Colonic mucosa (tissue), 4 donors: Measurements from ENCODE around the gene PRTG. TPM values are rescaled to one million over a fixed set of nuclear protein-coding genes. Genes with fewer than 3 reads are reported as not detected.
"Not testable (repeated sequence)": the region's sequence is repeated elsewhere in the genome, so short reads cannot be mapped to it uniquely, and the experiment has no call there.

Experiments
- DNase-seq: peaks from one replicate; pipeline ENCODE4 v3.0.0-alpha.2; 2020
- H3K27ac ChIP-seq: fragments of 200-600 bp; one replicate; pipeline ENCODE4 v1.8.0; 2021
- H3K27me3 ChIP-seq: fragments of 200-600 bp; one replicate; pipeline ENCODE4 v1.8.0; 2021
- H3K36me3 ChIP-seq: fragments of 200-600 bp; one replicate; pipeline ENCODE4 v1.8.0; 2021
- H3K4me1 ChIP-seq: fragments of 200-600 bp; one replicate; pipeline ENCODE4 v1.8.0; 2021; ENCODE audit warnings: mild to moderate bottlenecking
- H3K4me3 ChIP-seq: fragments of 200-600 bp; one replicate; pipeline ENCODE4 v1.8.0; 2021
- H3K9ac ChIP-seq, 2 donors: one replicate each; pipeline ENCODE4 v1.7.0; 2013; ENCODE audit warnings: control low read depth in 2 of 2, low read depth in 2 of 2, low read length in 2 of 2
- H3K9me3 ChIP-seq: fragments of 200-600 bp; one replicate; pipeline ENCODE4 v1.8.0; 2021
- intact Hi-C: fragments of 100-400 bp; cut with DNase I; formaldehyde crosslinking; loops from one replicate; pipeline ENCODE4 v1.14.1; 2022
- total RNA-seq, 2 donors: library from RNA; stranded (reverse); fragmentation: NEBNext Ultra II Directional in 1 of 2; extraction: Animal tissue kit (Norgen Biotek cat#: 25700) in 1 of 2; gene quantifications; one replicate each; pipeline ENCODE4 v1.2.1, GENCODE V29; 2021
- TF ChIP-seq, protein P1 (sequence below): fragments of 200-600 bp; IDR thresholded peaks from one replicate; pipeline ENCODE4 v1.8.0; 2022; ENCODE audit warnings: antibody characterized with exemption, mild to moderate bottlenecking
- donor health status: healthy.
- donor health status: DM: no; HTN: no; CAD: no.
- donor health status: DM: no; HTN: no; CAD: no.

Gene PRTG
- total RNA-seq, 2 donors from 2014 or later: 0.32 to 1.2 TPM

DNA sequence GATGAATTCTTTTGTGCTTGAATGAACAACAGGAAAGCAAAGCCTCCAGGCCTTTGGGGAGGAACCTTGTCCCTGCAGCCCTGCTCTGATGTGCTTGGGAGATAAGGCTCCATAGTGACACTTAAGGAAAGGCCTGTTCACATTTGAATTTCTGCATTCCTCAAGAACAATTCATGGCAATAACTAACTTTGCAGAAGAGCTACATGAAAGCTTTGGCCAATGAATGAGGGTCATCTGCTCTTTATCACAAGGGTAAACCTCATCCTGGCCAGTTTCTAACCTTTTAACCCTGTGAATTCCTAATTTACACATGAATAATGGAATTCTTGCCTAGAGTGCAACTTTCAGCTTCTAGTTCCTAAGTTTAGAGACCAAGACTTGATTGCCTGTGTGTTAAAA is 5.6 kb downstream of the PRTG start:
- H3K27me3 ChIP-seq: peaks cover 30% of the 10 kb centered on the region

DNA sequence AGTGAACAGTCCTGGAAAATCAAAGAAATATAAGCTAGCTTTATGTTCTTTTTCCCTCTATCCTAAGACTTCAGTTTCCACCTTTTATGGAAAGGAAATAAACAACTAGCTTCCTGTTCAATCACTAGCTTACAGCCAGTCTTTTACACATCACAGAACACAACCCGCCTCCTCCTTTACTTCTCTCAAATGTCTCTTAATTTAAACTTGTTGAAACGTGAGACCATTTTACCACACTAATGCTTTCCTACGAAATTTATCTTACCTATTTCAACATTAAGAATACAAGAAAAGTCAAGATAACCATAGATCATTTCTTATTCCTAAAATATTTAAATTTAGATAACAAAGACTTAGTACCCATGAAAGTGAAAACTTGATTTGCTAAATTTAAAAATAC is 6.2 kb downstream of the PRTG start:
- no peak overlapping the region for H3K27ac ChIP-seq
- intact Hi-C loops: no loop called here
- H3K36me3 ChIP-seq: no peaks in the 10 kb centered on the region
- no peak overlapping the region for H3K4me3 ChIP-seq
- H3K9me3 ChIP-seq: no peaks in the 10 kb centered on the region
- peaks cover 24% of the 10 kb centered on the region for H3K27me3 ChIP-seq
- TF ChIP-seq, protein P1, sequence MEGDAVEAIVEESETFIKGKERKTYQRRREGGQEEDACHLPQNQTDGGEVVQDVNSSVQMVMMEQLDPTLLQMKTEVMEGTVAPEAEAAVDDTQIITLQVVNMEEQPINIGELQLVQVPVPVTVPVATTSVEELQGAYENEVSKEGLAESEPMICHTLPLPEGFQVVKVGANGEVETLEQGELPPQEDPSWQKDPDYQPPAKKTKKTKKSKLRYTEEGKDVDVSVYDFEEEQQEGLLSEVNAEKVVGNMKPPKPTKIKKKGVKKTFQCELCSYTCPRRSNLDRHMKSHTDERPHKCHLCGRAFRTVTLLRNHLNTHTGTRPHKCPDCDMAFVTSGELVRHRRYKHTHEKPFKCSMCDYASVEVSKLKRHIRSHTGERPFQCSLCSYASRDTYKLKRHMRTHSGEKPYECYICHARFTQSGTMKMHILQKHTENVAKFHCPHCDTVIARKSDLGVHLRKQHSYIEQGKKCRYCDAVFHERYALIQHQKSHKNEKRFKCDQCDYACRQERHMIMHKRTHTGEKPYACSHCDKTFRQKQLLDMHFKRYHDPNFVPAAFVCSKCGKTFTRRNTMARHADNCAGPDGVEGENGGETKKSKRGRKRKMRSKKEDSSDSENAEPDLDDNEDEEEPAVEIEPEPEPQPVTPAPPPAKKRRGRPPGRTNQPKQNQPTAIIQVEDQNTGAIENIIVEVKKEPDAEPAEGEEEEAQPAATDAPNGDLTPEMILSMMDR: no peak
- no peak overlapping the region for H3K9ac ChIP-seq
- DNase-seq: no peak
- peaks cover 3% of the 10 kb centered on the region for H3K4me1 ChIP-seq

More for the DNA sequence above, 5.6 kb downstream of the PRTG start:
- Histone ChIP-seq H3K9me3 (no peaks in the 10 kb centered on the region), H3K4me1 (peaks cover 7% of the 10 kb centered on the region), H3K9ac (no peak overlapping the region), H3K36me3 (no peaks in the 10 kb centered on the region), H3K4me3 (no peak overlapping the region), H3K27ac (no peak overlapping the region)
- DNase-seq: no peak
- intact Hi-C loops: no loop called here
- TF ChIP-seq, protein P1: no peak

DNA sequence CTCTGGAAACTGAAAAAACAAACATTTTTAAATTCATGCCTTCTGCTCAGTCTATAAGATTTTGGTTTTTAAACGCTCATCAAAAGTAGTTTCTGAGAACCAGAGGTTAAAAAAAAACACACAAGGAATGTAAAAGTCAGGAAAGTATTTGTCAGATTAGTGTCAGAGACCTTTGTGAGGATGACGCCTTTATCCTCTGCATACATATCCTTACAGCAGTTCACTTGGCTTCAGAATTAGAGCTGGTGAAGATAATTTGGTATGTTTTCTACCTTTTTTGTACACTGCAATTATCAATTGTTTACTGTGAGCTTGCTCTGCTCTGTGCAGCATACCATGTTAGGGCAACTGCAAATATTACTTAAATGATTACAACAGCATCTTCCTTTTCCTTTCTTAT is 8.3 kb downstream of the PRTG start:
- no peak for DNase-seq
- peaks cover 9% of the 10 kb centered on the region for H3K27me3 ChIP-seq
- intact Hi-C loops: no loop called here
- no peak overlapping the region for H3K9ac ChIP-seq
- H3K9me3 ChIP-seq: no peaks in the 10 kb centered on the region
- TF ChIP-seq, protein P1: no peak
- no peaks in the 10 kb centered on the region for H3K4me1 ChIP-seq
- no peak overlapping the region for H3K27ac ChIP-seq
- H3K4me3 ChIP-seq: no peak overlapping the region
- no peaks in the 10 kb centered on the region for H3K36me3 ChIP-seq

DNA sequence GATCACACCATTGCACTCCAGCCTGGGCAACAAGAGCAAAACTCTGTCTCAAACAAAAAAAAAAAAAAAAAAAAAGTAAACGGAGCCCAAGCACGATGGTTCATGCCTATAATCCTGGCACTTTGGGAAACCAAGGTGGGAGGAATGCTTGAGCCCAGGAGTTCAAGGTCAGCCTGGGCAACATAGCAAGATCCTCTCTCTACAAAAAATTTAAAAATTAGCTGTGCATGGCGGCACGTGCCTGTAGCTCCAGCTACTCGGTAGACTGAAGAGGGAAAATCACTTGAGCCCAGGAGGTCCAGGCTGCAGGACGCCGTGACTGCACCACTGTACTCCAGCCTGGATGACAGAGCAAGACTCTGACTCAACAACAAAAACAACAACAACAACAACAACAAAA is 9.5 kb downstream of the PRTG start:
- H3K27me3 ChIP-seq, H3K36me3 ChIP-seq, DNase-seq, H3K9ac ChIP-seq, H3K9me3 ChIP-seq, H3K27ac ChIP-seq, H3K4me3 ChIP-seq, intact Hi-C loops, H3K4me1 ChIP-seq: not testable (repeated sequence)

DNA sequence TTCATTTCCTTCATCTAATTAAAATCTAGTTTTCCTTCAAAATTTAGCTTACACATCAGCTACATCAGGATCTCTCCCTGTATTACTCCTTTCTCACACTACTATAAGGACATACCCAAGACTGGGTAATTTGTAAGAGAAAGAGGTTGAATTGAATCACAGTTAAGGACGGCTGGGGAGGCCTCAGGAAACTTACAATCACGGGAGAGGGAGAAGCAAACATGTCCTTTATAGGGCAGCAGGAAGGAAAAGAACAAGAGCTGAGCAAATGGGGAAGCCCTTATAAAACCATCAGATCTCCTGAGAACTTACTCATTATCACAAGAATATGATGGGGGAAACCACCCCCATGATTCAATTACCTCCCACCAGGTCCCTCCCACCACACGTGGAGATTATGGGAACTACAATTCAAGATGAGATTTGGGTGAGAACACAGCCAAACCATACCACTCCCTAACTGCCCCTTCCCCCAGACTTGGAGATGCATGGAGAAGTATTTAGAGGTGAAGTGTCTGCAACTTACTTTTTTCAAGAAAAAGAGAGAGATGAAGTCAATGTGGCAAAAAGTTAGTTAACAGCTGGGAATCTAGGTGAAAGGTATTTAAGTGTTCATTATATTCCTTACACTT is 21.3 kb downstream of the PRTG start:
- H3K27ac ChIP-seq: no peak overlapping the region
- no peaks in the 10 kb centered on the region for H3K27me3 ChIP-seq
- H3K36me3 ChIP-seq: no peaks in the 10 kb centered on the region
- H3K4me1 ChIP-seq: no peaks in the 10 kb centered on the region
- intact Hi-C loops: no loop called here
- DNase-seq: no peak
- TF ChIP-seq, protein P1: no peak
- H3K9me3 ChIP-seq: no peaks in the 10 kb centered on the region
- H3K9ac ChIP-seq: no peak overlapping the region
- no peak overlapping the region for H3K4me3 ChIP-seq

DNA sequence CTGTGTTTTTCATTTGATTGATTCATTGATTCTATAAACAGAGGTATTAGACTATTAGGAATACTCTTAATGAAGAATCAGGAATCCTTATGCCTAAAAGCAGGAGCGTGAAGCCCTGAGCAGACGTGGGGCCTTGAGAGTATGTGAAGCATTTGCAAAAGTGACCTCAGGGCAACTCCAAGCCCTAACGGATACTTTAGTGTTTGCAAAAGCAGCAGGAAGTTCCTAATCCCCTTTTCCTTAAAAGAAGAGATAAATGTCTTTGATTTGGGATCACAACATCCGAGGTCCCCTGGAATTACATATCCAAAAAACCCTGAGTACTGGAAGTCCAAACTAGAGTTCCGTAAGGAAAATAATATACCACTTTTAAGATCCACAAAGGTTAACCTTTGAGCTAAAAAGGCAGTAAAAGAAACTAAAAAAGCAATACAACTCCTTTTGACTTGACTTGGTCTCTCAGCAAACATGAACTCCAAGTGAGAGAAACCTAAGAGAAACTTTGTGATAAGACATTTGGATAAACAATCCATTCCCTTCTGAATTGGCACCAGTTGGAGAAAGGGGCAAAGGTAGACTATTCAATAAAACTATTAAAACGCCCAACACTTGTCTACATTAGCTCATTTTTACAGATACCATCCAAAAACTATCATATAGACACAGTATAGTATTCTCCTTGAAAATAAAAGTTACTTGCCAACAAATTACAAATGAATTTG is 27.4 kb downstream of the PRTG start:
- H3K4me3 ChIP-seq: no peak overlapping the region
- H3K27ac ChIP-seq: no peak overlapping the region
- no peaks in the 10 kb centered on the region for H3K9me3 ChIP-seq
- TF ChIP-seq, protein P1: no peak
- no peaks in the 10 kb centered on the region for H3K27me3 ChIP-seq
- intact Hi-C loops: no loop called here
- no peaks in the 10 kb centered on the region for H3K36me3 ChIP-seq
- DNase-seq: no peak
- no peaks in the 10 kb centered on the region for H3K4me1 ChIP-seq
- H3K9ac ChIP-seq: no peak overlapping the region
